ENCODE measurements around the gene PRSS36. TPM values are rescaled to one million over a fixed set of nuclear protein-coding genes. Genes with fewer than 3 reads are reported as not detected.

PRSS36 gene
- polyA plus RNA-seq, 1 donor from 2014 or later, result 2.0 TPM

DNA sequence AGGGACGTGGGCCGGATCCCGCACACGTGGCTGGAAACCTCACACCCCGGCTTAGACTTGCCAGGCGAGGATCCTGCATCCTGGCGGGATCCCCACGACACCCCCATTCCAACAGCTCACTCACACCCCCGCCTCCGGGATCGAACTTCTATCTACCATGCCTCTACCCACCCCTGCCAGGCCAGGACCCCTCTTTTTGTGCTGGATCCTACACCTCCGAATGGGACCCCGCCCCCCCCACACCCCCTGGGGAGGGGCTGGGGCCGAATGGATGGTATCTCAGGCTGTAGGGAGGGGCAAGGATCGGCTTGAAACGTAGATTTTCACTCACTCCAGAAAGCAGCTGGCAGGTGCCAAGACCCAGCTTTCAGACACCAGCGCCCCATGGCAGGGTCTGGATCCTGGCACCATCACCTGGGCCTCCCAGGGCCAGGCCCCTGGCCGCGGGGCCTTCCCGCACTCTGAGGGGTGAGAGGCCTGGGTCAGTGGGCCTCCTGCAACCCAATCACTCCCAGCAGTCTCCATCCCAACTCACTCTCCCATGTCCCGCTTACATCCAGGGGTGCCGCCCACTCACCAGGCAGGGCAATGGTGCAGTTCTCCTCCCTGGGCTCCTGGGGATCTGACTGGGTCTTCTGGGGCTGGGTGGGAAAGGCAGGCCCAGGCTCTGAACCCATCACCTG, 6.7 kb downstream of the PRSS36 start:
- no peak overlapping the region for H3K9ac ChIP-seq (ENCODE audit: low read length)
- no peaks in the 10 kb centered on the region for H3K27me3 ChIP-seq (ENCODE audit: insufficient read depth, low read depth, low read length)
- TF ChIP-seq, protein P1, sequence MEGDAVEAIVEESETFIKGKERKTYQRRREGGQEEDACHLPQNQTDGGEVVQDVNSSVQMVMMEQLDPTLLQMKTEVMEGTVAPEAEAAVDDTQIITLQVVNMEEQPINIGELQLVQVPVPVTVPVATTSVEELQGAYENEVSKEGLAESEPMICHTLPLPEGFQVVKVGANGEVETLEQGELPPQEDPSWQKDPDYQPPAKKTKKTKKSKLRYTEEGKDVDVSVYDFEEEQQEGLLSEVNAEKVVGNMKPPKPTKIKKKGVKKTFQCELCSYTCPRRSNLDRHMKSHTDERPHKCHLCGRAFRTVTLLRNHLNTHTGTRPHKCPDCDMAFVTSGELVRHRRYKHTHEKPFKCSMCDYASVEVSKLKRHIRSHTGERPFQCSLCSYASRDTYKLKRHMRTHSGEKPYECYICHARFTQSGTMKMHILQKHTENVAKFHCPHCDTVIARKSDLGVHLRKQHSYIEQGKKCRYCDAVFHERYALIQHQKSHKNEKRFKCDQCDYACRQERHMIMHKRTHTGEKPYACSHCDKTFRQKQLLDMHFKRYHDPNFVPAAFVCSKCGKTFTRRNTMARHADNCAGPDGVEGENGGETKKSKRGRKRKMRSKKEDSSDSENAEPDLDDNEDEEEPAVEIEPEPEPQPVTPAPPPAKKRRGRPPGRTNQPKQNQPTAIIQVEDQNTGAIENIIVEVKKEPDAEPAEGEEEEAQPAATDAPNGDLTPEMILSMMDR (IDR thresholded peaks at IDR 0.05; ENCODE audit: poor library complexity, severe bottlenecking), result no peak
- TF ChIP-seq EZH2 (IDR thresholded peaks at IDR 0.05; ENCODE audit: borderline replicate concordance, insufficient read depth, low read length, poor library complexity, severe bottlenecking), result no peak
- TF ChIP-seq SMC3 (conservative IDR thresholded peaks at IDR 0.05; ENCODE audit: poor library complexity), result no peak
- no peak for TF ChIP-seq RAD21 (conservative IDR thresholded peaks at IDR 0.05)
- TF ChIP-seq TAF1 (IDR thresholded peaks at IDR 0.05; ENCODE audit: low read depth), result no peak
- TF ChIP-seq EP300 (conservative IDR thresholded peaks at IDR 0.05; ENCODE audit: poor library complexity, severe bottlenecking), result no peak
- TF ChIP-seq MXI1 (conservative IDR thresholded peaks at IDR 0.05; ENCODE audit: poor library complexity, severe bottlenecking), result no peak
- no peak for TF ChIP-seq POLR2AphosphoS5 (IDR thresholded peaks at IDR 0.05)
- no peak for TF ChIP-seq REST (IDR thresholded peaks at IDR 0.05; ENCODE audit: borderline replicate concordance)
- H3K4me3 ChIP-seq (ENCODE audit: low read length), result peak overlapping the region; percentile 68
- no peak overlapping the region for H3K4me2 ChIP-seq (ENCODE audit: low read length)
- no peaks in the 10 kb centered on the region for H3K79me2 ChIP-seq (replicated peaks; ENCODE audit: insufficient read depth, low read length)
- no peaks in the 10 kb centered on the region for H3F3A ChIP-seq (ENCODE audit: insufficient read depth, low read length, poor library complexity, severe bottlenecking)
- H2AFZ ChIP-seq (ENCODE audit: low read depth, low read length), result no peak overlapping the region
- no peaks in the 10 kb centered on the region for H3K9me3 ChIP-seq (ENCODE audit: low read length)
- no peaks in the 10 kb centered on the region for H4K20me1 ChIP-seq (ENCODE audit: insufficient read depth)
- H3K36me3 ChIP-seq (ENCODE audit: insufficient read depth, low read length), result no peaks in the 10 kb centered on the region
- no peaks in the 10 kb centered on the region for H3K9me2 ChIP-seq (ENCODE audit: insufficient read depth, low read length)
- no peak overlapping the region for H3K27ac ChIP-seq (ENCODE audit: low read length)

DNA sequence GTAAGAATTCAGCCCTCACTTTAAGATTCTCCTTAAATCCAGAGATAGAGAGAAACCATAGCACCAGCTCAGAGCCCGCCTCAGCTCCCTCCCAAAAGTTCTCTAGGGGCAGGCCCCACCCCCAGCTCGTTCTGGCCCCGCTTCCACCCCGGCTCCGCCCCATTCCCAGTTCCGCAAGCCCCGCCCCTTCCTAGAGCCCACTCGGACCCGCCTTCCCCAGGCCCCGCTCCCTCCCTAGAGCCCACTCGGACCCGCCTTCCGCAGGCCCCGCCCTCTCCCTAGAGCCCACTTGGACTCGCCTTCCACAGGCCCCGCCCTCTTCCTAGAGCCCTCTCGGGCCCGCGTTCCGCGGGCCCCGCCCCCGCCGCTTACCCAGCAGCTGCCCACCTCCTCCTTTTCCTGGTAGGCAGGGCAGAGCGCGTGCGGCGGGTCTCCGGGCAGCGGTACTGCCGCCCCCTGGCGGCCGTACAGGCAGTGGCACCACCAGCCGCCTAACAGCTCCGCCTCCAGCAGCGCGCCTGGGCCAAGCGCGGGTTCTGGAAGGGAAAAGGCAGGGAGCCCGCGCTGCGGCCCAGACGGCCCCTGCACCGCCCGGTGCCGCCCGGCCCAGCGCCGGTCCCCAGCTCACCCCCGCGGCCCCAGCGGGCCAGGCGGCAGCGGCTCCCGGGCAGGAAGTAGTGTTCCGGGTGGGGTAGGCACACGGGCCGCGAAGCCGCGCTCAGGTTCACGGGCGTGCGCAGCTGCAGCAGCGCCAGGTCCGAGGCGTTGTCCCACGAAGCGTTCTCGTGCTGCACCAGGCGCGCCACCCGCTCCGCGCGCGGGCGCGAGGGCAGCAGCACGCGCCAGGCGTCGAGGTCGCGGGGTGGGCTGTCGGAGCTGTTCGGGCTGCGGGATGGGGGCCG, 7.5 kb downstream of the PRSS36 start:
- Histone ChIP-seq H3F3A (ENCODE audit: insufficient read depth, low read length, poor library complexity, severe bottlenecking) (no peaks in the 10 kb centered on the region), H3K36me3 (ENCODE audit: insufficient read depth, low read length) (no peaks in the 10 kb centered on the region), H3K9me3 (ENCODE audit: low read length) (no peaks in the 10 kb centered on the region), H3K9me2 (ENCODE audit: insufficient read depth, low read length) (no peaks in the 10 kb centered on the region), H4K20me1 (ENCODE audit: insufficient read depth) (no peaks in the 10 kb centered on the region), H2AFZ (ENCODE audit: low read depth, low read length) (no peak overlapping the region), H3K9ac (ENCODE audit: low read length) (peak overlapping the region; percentile 53), H3K4me2 (ENCODE audit: low read length) (peak overlapping the region; percentile 55), H3K4me3 (ENCODE audit: low read length) (peak overlapping the region; percentile 68), H3K27me3 (ENCODE audit: insufficient read depth, low read depth, low read length) (no peaks in the 10 kb centered on the region), H3K79me2 (replicated peaks; ENCODE audit: insufficient read depth, low read length) (no peaks in the 10 kb centered on the region), H3K27ac (ENCODE audit: low read length) (no peak overlapping the region)
- TF ChIP-seq, protein P1 (IDR thresholded peaks at IDR 0.05; ENCODE audit: poor library complexity, severe bottlenecking), result peak; percentile 97
- TF ChIP-seq EP300 (conservative IDR thresholded peaks at IDR 0.05; ENCODE audit: poor library complexity, severe bottlenecking) (peak; percentile 30), SMC3 (conservative IDR thresholded peaks at IDR 0.05; ENCODE audit: poor library complexity) (peak; percentile 83), EZH2 (IDR thresholded peaks at IDR 0.05; ENCODE audit: borderline replicate concordance, insufficient read depth, low read length, poor library complexity, severe bottlenecking) (no peak), TAF1 (IDR thresholded peaks at IDR 0.05; ENCODE audit: low read depth) (no peak), RAD21 (conservative IDR thresholded peaks at IDR 0.05) (peak; percentile 76), POLR2AphosphoS5 (IDR thresholded peaks at IDR 0.05) (no peak), REST (IDR thresholded peaks at IDR 0.05; ENCODE audit: borderline replicate concordance) (no peak), MXI1 (conservative IDR thresholded peaks at IDR 0.05; ENCODE audit: poor library complexity, severe bottlenecking) (peak; percentile 50)

All from neural cell (in vitro differentiated cells).